Stimulated activated CD4-positive, alpha-beta T cell treated with anti-CD3 and anti-CD28 coated beads, Interleukin-2, amount 100 ng/mL, for 4 hours (primary cell): ENCODE results near the gene TTN.

Experiments used
- DNase-seq: peaks from one replicate; pipeline ENCODE4 v3.0.0-alpha.2; 2020; ENCODE audit warnings: low read depth

Gene TTN

GRCh38 chr2:178484245-178485041 lies 322.8 kb downstream of the TTN start:
- no peak for DNase-seq

GRCh38 chr2:178482437-178482836 lies 324.8 kb downstream of the TTN start:
- no peak for DNase-seq

- DNase-seq = peak; percentile 55
Measured at GRCh38 chr2:178480227-178481181, 326.7 kb downstream of the TTN start, which contains the start of gene PLEKHA3. PLEKHA3 (plus strand) TSS chr2:178480457; CDS start chr2:178480870, 413 bp downstream.

GRCh38 chr2:178479758-178480226 lies 327.4 kb downstream of the TTN start:
- no peak for DNase-seq

GRCh38 chr2:178479275-178479616 lies 328.0 kb downstream of the TTN start:
- no peak for DNase-seq

- DNase-seq = peak; percentile 76
Measured at GRCh38 chr2:178478439-178479274, 328.6 kb downstream of the TTN start, which contains the start of gene FKBP7. FKBP7 (minus strand) TSS chr2:178478600; CDS start chr2:178478499, 101 bp downstream.

GRCh38 chr2:178478130-178478438 lies 329.1 kb downstream of the TTN start:
- no peak for DNase-seq

- DNase-seq = no peak
Measured at GRCh38 chr2:178477443-178478129, 329.6 kb downstream of the TTN start.

- DNase-seq = no peak
Measured at GRCh38 chr2:178476477-178476876, 330.7 kb downstream of the TTN start.
